ENCODE results near the gene RGS7. TPM values are rescaled to one million over a fixed set of nuclear protein-coding genes. Genes with fewer than 3 reads are reported as not detected.

The RGS7 gene
- total RNA-seq, 4 donors from 2014 or later: not detected

DNA sequence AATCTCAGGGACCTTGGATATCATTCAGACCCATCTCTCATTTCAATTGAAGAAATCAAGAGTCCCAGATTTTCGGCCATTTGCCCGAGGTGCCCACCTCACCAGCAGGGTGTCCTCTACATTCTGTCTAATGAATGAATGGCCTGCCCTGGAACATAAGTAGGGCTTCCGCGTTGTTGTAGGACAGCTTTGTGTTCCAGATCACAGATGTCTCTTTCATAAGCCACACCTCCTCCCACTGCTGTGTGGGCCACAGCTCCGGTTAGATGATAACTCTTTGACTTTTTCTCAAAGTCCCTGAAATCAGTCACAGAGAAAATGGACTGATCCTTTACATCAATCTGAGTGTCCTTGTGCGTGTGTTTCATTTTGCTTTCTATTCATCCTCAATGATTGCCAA, 144.4 kb downstream of the RGS7 start:
- TF ChIP-seq, protein P1, sequence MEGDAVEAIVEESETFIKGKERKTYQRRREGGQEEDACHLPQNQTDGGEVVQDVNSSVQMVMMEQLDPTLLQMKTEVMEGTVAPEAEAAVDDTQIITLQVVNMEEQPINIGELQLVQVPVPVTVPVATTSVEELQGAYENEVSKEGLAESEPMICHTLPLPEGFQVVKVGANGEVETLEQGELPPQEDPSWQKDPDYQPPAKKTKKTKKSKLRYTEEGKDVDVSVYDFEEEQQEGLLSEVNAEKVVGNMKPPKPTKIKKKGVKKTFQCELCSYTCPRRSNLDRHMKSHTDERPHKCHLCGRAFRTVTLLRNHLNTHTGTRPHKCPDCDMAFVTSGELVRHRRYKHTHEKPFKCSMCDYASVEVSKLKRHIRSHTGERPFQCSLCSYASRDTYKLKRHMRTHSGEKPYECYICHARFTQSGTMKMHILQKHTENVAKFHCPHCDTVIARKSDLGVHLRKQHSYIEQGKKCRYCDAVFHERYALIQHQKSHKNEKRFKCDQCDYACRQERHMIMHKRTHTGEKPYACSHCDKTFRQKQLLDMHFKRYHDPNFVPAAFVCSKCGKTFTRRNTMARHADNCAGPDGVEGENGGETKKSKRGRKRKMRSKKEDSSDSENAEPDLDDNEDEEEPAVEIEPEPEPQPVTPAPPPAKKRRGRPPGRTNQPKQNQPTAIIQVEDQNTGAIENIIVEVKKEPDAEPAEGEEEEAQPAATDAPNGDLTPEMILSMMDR (IDR thresholded peaks at IDR 0.05; ENCODE audit: low read depth): no peak

DNA sequence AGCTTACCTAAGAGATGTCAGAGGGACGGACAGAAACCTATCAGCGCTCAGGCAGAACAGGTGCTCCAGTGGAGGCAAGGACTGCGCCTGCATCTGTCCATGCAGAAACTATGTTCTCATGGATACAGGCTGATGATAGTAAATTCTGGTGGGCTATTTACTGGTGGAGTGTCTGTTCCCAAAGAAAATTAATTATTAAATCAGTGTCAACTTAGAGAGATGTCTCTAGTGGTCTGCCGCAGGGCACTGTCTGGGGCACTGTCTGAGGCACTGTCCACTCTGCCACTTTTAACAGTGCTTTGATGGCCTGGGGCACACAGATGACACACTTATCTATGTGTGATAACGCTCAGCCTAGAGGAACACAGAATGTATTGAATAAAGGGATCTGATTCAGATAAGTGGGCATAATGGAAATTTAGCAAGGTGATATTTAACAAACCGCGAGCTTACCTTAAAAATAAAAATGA, 148.1 kb downstream of the RGS7 start:
- TF ChIP-seq, protein P1 (IDR thresholded peaks at IDR 0.05; ENCODE audit: low read depth): no peak

DNA sequence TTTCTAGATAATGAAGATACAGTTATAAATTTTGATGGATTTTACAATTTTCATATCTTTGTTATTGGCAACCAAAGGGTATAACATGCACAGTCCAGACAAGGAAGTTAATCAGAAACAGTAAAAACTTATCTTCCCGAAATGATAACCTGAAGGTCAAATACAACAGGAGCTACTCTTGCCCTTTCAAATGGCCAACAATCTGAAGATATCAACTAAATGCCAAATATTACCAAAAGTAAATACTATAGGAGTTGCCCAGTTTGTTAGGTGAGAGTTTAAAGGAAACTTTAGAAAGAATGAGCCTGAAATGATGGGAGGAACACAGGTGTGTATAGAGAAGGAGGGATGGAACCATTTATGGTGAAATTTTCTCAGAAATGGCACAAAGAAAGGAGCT, 153.2 kb downstream of the RGS7 start:
- TF ChIP-seq, protein P1 (IDR thresholded peaks at IDR 0.05; ENCODE audit: low read depth): no peak

DNA sequence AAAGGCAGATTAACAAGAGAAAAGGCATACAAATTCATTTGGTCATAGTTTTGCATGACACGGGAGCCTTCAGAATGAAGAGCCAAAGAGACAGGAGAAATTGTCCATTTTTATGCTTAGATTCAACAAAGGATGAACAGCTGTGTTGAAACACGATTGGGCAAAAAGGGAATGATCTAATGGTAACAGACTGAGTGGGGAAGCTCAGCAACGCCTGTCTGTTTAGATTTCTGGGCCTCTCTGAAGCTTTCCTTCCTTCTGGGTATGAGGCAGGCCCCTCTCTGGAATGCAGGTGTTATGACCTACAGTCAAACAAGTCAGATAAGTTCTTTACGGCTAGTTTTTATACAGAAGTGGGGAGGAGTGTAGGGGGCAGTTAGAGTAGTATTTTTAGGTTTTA, 154.6 kb downstream of the RGS7 start:
- TF ChIP-seq, protein P1 (IDR thresholded peaks at IDR 0.05; ENCODE audit: low read depth): no peak

DNA sequence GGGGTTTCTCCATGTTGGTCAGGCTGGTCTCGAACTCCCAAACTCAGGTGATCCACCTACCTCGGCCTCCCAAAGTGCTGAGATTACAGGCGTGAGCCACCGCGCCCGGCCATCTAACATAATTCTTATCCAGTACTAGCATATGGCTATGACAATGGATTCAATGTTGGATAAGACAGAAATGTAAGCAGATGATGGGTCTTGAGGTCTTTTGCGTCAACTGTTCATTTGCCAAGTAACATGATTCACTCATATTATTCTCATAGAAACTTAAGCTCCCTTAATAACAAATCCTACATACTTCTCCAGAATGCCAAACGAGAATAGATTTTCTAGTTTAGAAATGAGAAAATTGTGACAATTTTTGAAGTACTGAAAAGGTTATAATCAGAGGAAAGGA, 170.3 kb downstream of the RGS7 start:
- TF ChIP-seq, protein P1 (IDR thresholded peaks at IDR 0.05; ENCODE audit: low read depth): no peak

DNA sequence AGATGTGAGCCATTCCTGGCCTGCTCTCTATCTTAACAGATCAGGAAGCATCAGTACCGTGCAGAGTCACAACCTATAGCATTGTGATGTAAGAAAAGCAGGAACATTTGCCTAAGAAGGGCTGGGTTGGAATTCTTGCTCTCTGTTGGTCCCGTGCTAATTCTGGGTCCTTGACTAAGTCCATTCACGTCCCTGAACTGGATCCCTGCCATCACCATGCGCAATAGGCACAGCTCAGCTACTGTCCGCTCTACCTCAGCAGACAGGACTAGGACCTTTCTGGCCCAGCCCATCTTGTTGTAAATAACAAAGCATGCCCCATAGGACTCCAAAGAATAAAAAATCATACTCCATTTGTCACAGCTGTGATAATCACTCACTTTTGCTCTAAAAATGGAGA, 175.0 kb downstream of the RGS7 start:
- TF ChIP-seq, protein P1 (IDR thresholded peaks at IDR 0.05; ENCODE audit: low read depth): no peak

DNA sequence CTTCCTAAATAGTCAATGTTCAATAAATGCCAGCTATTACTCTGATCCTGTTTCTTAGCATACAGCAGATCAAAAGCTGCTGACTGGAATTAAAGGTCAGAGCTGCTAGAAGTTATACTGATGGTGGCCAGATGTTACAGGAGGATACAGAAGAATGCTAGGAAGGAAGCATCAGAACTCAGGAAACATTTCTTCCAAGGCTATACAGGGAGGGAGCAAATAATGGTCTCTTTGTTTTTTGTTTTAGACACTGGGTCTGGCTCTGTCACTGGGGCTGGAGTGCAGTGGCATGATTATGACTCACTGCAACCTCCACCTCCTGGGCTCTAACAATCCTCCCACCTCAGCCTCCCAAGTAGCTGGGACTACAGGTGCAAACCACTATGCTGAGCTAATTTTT, 175.5 kb downstream of the RGS7 start:
- TF ChIP-seq, protein P1 (IDR thresholded peaks at IDR 0.05; ENCODE audit: low read depth): no peak
